HL-60 (cell line): ENCODE results near the gene NLGN1.

Experiments
- DNase-seq, 2 experiments: peaks; one replicate each; pipeline ENCODE4 v3.0.0-alpha.2; 2010 to 2020; ENCODE audit warnings: low read depth in 1 of 2, low spot score in 1 of 2
- H3K27ac ChIP-seq: fragments of 250-450 bp; sonication (Bioruptor Pico); replicated peaks from 2 replicates; pipeline ENCODE4 v1.5.1; 2020; ENCODE audit warnings: mild to moderate bottlenecking, moderate library complexity
- H3K27me3 ChIP-seq: fragments of 250-450 bp; sonication (Bioruptor Pico); 2 replicates; pipeline ENCODE4 v1.5.1; 2021; ENCODE audit warnings: mild to moderate bottlenecking, moderate library complexity; ENCODE audit not compliant: insufficient read depth, poor library complexity, severe bottlenecking
- H3K4me3 ChIP-seq: replicated peaks from 2 replicates; pipeline ENCODE4 v1.5.1; 2011; ENCODE audit warnings: mild to moderate bottlenecking, control low read depth, low read length; ENCODE audit not compliant: insufficient read depth
- GABPA ChIP-seq: IDR thresholded peaks from 2 replicates; pipeline ENCODE4 v1.6.1; 2012; ENCODE audit warnings: low read depth
- POLR2AphosphoS5 ChIP-seq: IDR thresholded peaks from 2 replicates; pipeline ENCODE4 v1.6.1; 2012; ENCODE audit warnings: low read depth
- REST ChIP-seq: IDR thresholded peaks from 2 replicates; pipeline ENCODE4 v1.6.1; 2012; ENCODE audit warnings: low read depth; ENCODE audit not compliant: insufficient replicate concordance
- SPI1 ChIP-seq: IDR thresholded peaks from 2 replicates; pipeline ENCODE4 v1.6.1; 2012; ENCODE audit warnings: low read depth, mild to moderate bottlenecking, borderline replicate concordance
- TF ChIP-seq, protein P1 (sequence below): IDR thresholded peaks from one replicate; pipeline ENCODE4 v1.5.1; 2011; ENCODE audit warnings: low read length, control low read depth, inconsistent platforms; ENCODE audit not compliant: insufficient read depth

NLGN1 gene

GRCh38 chr3:173410849-173411248, 13.3 kb downstream of the NLGN1 start:
- Histone ChIP-seq H3K27ac (no peak overlapping the region), H3K4me3 (no peak overlapping the region), H3K27me3 (peaks cover 2% of the 10 kb centered on the region)
- TF ChIP-seq, protein P1, sequence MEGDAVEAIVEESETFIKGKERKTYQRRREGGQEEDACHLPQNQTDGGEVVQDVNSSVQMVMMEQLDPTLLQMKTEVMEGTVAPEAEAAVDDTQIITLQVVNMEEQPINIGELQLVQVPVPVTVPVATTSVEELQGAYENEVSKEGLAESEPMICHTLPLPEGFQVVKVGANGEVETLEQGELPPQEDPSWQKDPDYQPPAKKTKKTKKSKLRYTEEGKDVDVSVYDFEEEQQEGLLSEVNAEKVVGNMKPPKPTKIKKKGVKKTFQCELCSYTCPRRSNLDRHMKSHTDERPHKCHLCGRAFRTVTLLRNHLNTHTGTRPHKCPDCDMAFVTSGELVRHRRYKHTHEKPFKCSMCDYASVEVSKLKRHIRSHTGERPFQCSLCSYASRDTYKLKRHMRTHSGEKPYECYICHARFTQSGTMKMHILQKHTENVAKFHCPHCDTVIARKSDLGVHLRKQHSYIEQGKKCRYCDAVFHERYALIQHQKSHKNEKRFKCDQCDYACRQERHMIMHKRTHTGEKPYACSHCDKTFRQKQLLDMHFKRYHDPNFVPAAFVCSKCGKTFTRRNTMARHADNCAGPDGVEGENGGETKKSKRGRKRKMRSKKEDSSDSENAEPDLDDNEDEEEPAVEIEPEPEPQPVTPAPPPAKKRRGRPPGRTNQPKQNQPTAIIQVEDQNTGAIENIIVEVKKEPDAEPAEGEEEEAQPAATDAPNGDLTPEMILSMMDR: no peak
- TF ChIP-seq GABPA (no peak), REST (no peak), SPI1 (no peak), POLR2AphosphoS5 (no peak)
- DNase-seq: no peak

DNA sequence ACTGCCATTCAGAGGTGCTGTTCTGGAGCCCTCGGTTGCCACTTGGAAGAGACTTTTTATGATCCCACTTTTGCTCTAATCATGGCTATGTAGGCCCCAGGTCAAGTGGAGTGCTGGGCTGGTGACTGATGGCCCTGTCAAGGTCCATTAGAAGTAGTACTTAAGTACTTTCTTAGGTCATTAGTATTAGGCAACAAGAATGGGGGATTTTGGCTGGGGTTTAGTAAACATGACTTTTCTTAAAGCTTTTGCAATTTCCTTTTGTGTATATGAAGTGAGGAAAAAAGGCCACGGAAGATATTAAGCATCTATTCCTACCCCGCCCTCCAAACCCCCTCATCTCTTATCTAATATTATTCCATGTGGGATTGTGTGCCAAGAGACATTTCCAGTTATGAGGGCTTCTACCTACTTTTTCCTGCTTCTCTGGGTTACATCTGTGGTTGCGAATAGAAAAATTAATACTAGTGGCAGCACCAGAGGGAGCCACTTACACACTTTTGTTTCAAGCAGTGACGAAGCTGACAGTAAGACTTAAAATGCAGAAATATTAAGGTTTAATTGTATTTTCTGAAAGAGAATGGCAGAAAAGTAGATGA, 13.9 kb downstream of the NLGN1 start:
- no peak overlapping the region for H3K27ac ChIP-seq
- no peak for TF ChIP-seq GABPA
- TF ChIP-seq, protein P1: peak; percentile 7
- peaks cover 2% of the 10 kb centered on the region for H3K27me3 ChIP-seq
- no peak overlapping the region for H3K4me3 ChIP-seq
- DNase-seq: no peak

DNA sequence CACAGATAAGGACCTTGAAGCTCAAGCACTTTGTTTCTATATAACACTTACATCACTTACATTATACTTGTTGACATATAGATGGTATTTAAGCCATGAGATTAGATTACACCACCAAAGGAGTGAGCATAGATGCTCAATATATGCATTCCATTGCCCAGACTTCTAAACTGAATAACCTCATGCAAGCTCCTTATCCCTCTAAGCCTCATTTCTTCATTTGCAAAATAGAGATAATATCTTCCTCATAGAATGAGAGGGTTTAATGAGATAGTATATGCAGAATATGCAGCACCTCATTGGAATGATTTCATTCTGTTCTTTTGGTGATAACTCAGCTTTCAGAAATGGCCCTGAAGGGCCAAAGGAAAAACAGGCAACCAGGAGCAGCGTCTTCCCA, 18.5 kb downstream of the NLGN1 start:
- DNase-seq: no peak
- Histone ChIP-seq H3K27ac (no peak overlapping the region), H3K4me3 (no peak overlapping the region), H3K27me3 (no peaks in the 10 kb centered on the region)
- TF ChIP-seq REST (no peak), SPI1 (no peak), GABPA (no peak), POLR2AphosphoS5 (no peak)
- TF ChIP-seq, protein P1: no peak

DNA sequence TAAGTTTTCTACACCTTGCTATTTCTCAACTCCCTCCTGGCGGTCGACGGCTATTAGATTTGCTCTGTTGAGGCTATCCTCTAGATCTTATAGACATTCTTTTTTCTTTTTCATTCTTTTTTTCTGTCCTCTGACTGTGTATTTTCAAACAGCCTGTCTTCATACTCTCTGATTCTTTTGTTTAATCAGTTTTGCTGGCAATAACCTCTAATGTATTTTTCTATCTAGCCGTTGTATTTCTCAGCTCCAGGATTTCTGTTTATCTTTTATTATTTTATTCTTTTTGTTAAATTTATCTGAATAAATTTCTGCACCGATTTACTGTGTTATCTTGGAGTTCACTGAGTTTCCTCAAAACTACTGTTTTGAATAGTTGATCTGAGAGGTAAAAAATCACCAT, 31.5 kb downstream of the NLGN1 start:
- Histone ChIP-seq H3K27ac (no peak overlapping the region), H3K4me3 (no peak overlapping the region), H3K27me3 (no peaks in the 10 kb centered on the region)
- TF ChIP-seq SPI1 (no peak), REST (no peak), POLR2AphosphoS5 (no peak), GABPA (no peak)
- TF ChIP-seq, protein P1: no peak
- no peak for DNase-seq
